Astrocyte (in vitro differentiated cells and primary cell): ENCODE measurements around the gene MEGF6. TPM values are rescaled to one million over a fixed set of nuclear protein-coding genes. Genes with fewer than 3 reads are reported as not detected.

Experiments
- DNase-seq: peaks from one replicate; pipeline ENCODE4 v3.0.0-alpha.2; 2010; ENCODE audit warnings: low read depth
- FAIRE-seq: peaks from 2 replicates; lab custom pipeline; 2011; peaks lifted over from hg19 to GRCh38; lab: Jason Lieb, UNC
- H2AFZ ChIP-seq: 2 replicates; pipeline ENCODE4 v1.6.0; 2012; ENCODE audit warnings: low read depth, low read length, inconsistent platforms
- H3K27ac ChIP-seq: 2 replicates; pipeline ENCODE4 v1.5.1; 2011; ENCODE audit warnings: low read depth, low read length, inconsistent platforms
- H3K27me3 ChIP-seq: 2 replicates; pipeline ENCODE4 v1.6.0; 2011; ENCODE audit warnings: low read length, inconsistent platforms; ENCODE audit not compliant: insufficient read depth
- H3K36me3 ChIP-seq: 2 replicates; pipeline ENCODE4 v1.5.1; 2011; ENCODE audit warnings: low read length, inconsistent platforms; ENCODE audit not compliant: insufficient read depth
- H3K4me1 ChIP-seq: 2 replicates; pipeline ENCODE4 v1.5.1; 2011; ENCODE audit warnings: low read length, inconsistent platforms; ENCODE audit not compliant: insufficient read depth
- H3K4me2 ChIP-seq: 2 replicates; pipeline ENCODE4 v1.6.0; 2012; ENCODE audit warnings: low read length, inconsistent platforms
- H3K4me3 ChIP-seq: 2 replicates; pipeline ENCODE4 v1.5.1; 2011; ENCODE audit warnings: low read depth, mild to moderate bottlenecking, low read length, inconsistent platforms; ENCODE audit not compliant: insufficient read depth
- H3K79me2 ChIP-seq: 2 replicates; pipeline ENCODE4 v1.6.0; 2012; ENCODE audit warnings: mild to moderate bottlenecking, low read length, inconsistent platforms; ENCODE audit not compliant: insufficient read depth
- H3K9ac ChIP-seq: 2 replicates; pipeline ENCODE4 v1.6.0; 2012; ENCODE audit warnings: mild to moderate bottlenecking, low read length, inconsistent platforms
- H3K9me3 ChIP-seq: 2 replicates; pipeline ENCODE4 v1.5.1; 2012; ENCODE audit warnings: low read depth, mild to moderate bottlenecking, low read length, inconsistent platforms; ENCODE audit not compliant: insufficient read depth
- H4K20me1 ChIP-seq: 2 replicates; pipeline ENCODE4 v1.6.0; 2012; ENCODE audit warnings: low read length, inconsistent platforms; ENCODE audit not compliant: insufficient read depth
- H3K27ac Mint-ChIP-seq: one replicate; pipeline ENCODE4 v1.8.0; 2021; ENCODE audit warnings: mild to moderate bottlenecking, mixed read lengths; ENCODE audit not compliant: unreplicated experiment
- H3K27me3 Mint-ChIP-seq: one replicate; pipeline ENCODE4 v1.8.0; 2021; ENCODE audit warnings: low read depth, mixed read lengths; ENCODE audit not compliant: unreplicated experiment
- H3K36me3 Mint-ChIP-seq: one replicate; pipeline ENCODE4 v1.8.0; 2021; ENCODE audit warnings: low read depth, mixed read lengths; ENCODE audit not compliant: unreplicated experiment
- H3K4me1 Mint-ChIP-seq: one replicate; pipeline ENCODE4 v1.8.0; 2021; ENCODE audit warnings: low read depth, mixed read lengths; ENCODE audit not compliant: unreplicated experiment
- H3K4me3 Mint-ChIP-seq: one replicate; pipeline ENCODE4 v1.8.0; 2021; ENCODE audit warnings: mild to moderate bottlenecking, moderate library complexity, mixed read lengths; ENCODE audit not compliant: unreplicated experiment
- H3K9me3 Mint-ChIP-seq: one replicate; pipeline ENCODE4 v1.8.0; 2021; ENCODE audit warnings: mild to moderate bottlenecking, mixed read lengths; ENCODE audit not compliant: unreplicated experiment
- CTCF ChIP-seq: IDR thresholded peaks from 2 replicates; pipeline ENCODE4 v1.5.1; 2011; ENCODE audit warnings: low read depth, mild to moderate bottlenecking, inconsistent platforms, low read length, moderate library complexity; ENCODE audit not compliant: insufficient read depth
- EZH2 ChIP-seq: IDR thresholded peaks from 2 replicates; pipeline ENCODE4 v1.6.1; 2012; ENCODE audit warnings: mild to moderate bottlenecking, low read length, inconsistent platforms; ENCODE audit not compliant: insufficient read depth
- total RNA-seq: library from RNA; stranded (reverse); gene quantifications from 2 replicates; pipeline ENCODE4 v1.2.1, GENCODE V29; 2021

MEGF6 gene
- total RNA-seq, 1 donor from 2014 or later: 14.8 TPM

GRCh38 chr1:3546048-3546384 is 65.3 kb downstream of the MEGF6 start:
- H4K20me1 ChIP-seq: no peaks in the 10 kb centered on the region
- no peak overlapping the region for H3K4me2 ChIP-seq
- H3K9ac ChIP-seq: no peak overlapping the region
- Mint-ChIP-seq H3K9me3 (no peaks in the 10 kb centered on the region), H3K4me3 (peak overlapping the region; percentile 27), H3K27me3 (peaks cover 8% of the 10 kb centered on the region), H3K36me3 (no peaks in the 10 kb centered on the region), H3K27ac (peak overlapping the region; percentile 62), H3K4me1 (peaks cover 9% of the 10 kb centered on the region)
- DNase-seq: no peak
- H3K4me3 ChIP-seq: no peak overlapping the region
- FAIRE-seq: no peak
- H3K4me1 ChIP-seq: peaks cover 27% of the 10 kb centered on the region
- H2AFZ ChIP-seq: no peak overlapping the region
- no peaks in the 10 kb centered on the region for H3K79me2 ChIP-seq
- H3K36me3 ChIP-seq: no peaks in the 10 kb centered on the region
- no peak overlapping the region for H3K27ac ChIP-seq
- no peaks in the 10 kb centered on the region for H3K9me3 ChIP-seq
- TF ChIP-seq EZH2 (no peak), CTCF (no peak)
- peaks cover 2% of the 10 kb centered on the region for H3K27me3 ChIP-seq

- H3K4me3 ChIP-seq: no peak overlapping the region
- Mint-ChIP-seq H3K27me3 (peaks cover 10% of the 10 kb centered on the region), H3K36me3 (no peaks in the 10 kb centered on the region), H3K27ac (no peak overlapping the region), H3K4me1 (peaks cover 9% of the 10 kb centered on the region), H3K9me3 (no peaks in the 10 kb centered on the region), H3K4me3 (peak overlapping the region; percentile 27)
- H3K4me2 ChIP-seq: no peak overlapping the region
- FAIRE-seq: no peak
- H2AFZ ChIP-seq: no peak overlapping the region
- no peak overlapping the region for H3K27ac ChIP-seq
- H4K20me1 ChIP-seq: no peaks in the 10 kb centered on the region
- no peak for DNase-seq
- TF ChIP-seq EZH2 (no peak), CTCF (no peak)
- H3K4me1 ChIP-seq: peaks cover 27% of the 10 kb centered on the region
- peaks cover 2% of the 10 kb centered on the region for H3K27me3 ChIP-seq
- H3K79me2 ChIP-seq: no peaks in the 10 kb centered on the region
- no peak overlapping the region for H3K9ac ChIP-seq
- H3K36me3 ChIP-seq: no peaks in the 10 kb centered on the region
- no peaks in the 10 kb centered on the region for H3K9me3 ChIP-seq
Measured at GRCh38 chr1:3545363-3546047, 65.8 kb downstream of the MEGF6 start.
